Suprapubic skin (tissue), 4 donors: ENCODE measurements around the gene VCAN.

Experiments used
- EP300 ChIP-seq: sonication (generic); formaldehyde crosslinking; IDR thresholded peaks from one replicate; pipeline ENCODE4 v1.6.1; 2017; ENCODE audit warnings: antibody characterized with exemption
- POLR2AphosphoS5 ChIP-seq, 3 donors: sonication (generic); formaldehyde crosslinking; IDR thresholded peaks; one replicate each; pipeline ENCODE4 v1.6.1; 2017; ENCODE audit warnings: antibody characterized with exemption in 3 of 3
- TF ChIP-seq, protein P1 (sequence below), 2 donors: fragments of 200-600 bp in 1 of 2; fragments of 450-650 bp in 1 of 2; sonication (generic) in 1 of 2; IDR thresholded peaks; one replicate each; pipeline ENCODE4 v1.5.1; 2016 to 2019; ENCODE audit warnings: antibody characterized with exemption in 2 of 2, mild to moderate bottlenecking in 1 of 2, moderate library complexity in 1 of 2

GRCh38 chr5:83518319-83519061 is 46.9 kb downstream of the VCAN start:
- TF ChIP-seq, protein P1, sequence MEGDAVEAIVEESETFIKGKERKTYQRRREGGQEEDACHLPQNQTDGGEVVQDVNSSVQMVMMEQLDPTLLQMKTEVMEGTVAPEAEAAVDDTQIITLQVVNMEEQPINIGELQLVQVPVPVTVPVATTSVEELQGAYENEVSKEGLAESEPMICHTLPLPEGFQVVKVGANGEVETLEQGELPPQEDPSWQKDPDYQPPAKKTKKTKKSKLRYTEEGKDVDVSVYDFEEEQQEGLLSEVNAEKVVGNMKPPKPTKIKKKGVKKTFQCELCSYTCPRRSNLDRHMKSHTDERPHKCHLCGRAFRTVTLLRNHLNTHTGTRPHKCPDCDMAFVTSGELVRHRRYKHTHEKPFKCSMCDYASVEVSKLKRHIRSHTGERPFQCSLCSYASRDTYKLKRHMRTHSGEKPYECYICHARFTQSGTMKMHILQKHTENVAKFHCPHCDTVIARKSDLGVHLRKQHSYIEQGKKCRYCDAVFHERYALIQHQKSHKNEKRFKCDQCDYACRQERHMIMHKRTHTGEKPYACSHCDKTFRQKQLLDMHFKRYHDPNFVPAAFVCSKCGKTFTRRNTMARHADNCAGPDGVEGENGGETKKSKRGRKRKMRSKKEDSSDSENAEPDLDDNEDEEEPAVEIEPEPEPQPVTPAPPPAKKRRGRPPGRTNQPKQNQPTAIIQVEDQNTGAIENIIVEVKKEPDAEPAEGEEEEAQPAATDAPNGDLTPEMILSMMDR (IDR thresholded peaks at IDR 0.05) = no peak
- TF ChIP-seq POLR2AphosphoS5 (IDR thresholded peaks at IDR 0.05) (no peak), EP300 (no peak)
